ENCODE results near the gene STON1. TPM values are rescaled to one million over a fixed set of nuclear protein-coding genes. Genes with fewer than 3 reads are reported as not detected.

STON1 gene
- total and polyA plus RNA-seq, 2 donors (not counting 3 experiments of a cell fraction or from before 2014, with no cell fraction given), result 6.3 to 12.1 TPM

DNA sequence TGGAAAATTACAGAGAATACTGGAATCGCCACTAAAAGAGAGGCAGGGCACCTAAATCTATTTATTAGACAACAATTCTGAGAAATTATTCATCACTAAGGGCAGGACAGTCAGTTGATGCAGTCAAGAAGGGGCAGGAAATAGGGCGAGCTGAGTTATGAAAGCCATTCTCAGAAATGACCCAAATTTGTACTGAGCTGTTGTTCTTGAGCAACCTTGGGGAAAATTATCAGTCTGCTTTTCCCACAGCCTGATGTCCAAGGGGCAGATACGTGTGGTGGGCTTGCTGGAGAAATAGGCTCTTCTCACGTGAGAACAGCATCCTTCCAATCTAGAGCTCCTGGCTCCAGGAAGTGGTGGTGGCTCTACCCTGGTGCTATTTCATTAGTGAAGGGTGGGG is 38.6 kb downstream of the STON1 start:
- Histone ChIP-seq H3K9ac (replicated peaks; ENCODE audit: extremely low read depth, insufficient read depth, low read length) (no peak overlapping the region), H3K36me3 (ENCODE audit: control insufficient read depth in 2 of 2, extremely low read depth in 1 of 2, insufficient read depth in 2 of 2, low read length in 2 of 2) (no peaks in the 10 kb centered on the region), H3K4me3 (replicated peaks in 1 of 3; ENCODE audit: insufficient read depth in 1 of 3, low read depth in 1 of 3, low read length in 3 of 3) (no peak overlapping the region), H3K27ac (ENCODE audit: insufficient read depth, low read depth, low read length) (no peak overlapping the region), H3K4me1 (ENCODE audit: control insufficient read depth, extremely low read depth, insufficient read depth, low read length) (no peaks in the 10 kb centered on the region), H3K79me2 (ENCODE audit: control insufficient read depth, insufficient read depth, low read length) (no peaks in the 10 kb centered on the region), H3K9me3 (replicated peaks; ENCODE audit: control insufficient read depth, insufficient read depth, low read length) (no peaks in the 10 kb centered on the region), H4K20me1 (replicated peaks; ENCODE audit: control insufficient read depth, extremely low read depth, insufficient read depth, low read length) (no peaks in the 10 kb centered on the region), H3K27me3 (ENCODE audit: control insufficient read depth in 2 of 2, insufficient read depth in 2 of 2, low read length in 2 of 2) (no peaks in the 10 kb centered on the region), H2AFZ (ENCODE audit: low read depth, low read length) (no peak overlapping the region), H3K9me1 (replicated peaks; ENCODE audit: control insufficient read depth, extremely low read depth, insufficient read depth, low read length) (no peaks in the 10 kb centered on the region), H3K4me2 (ENCODE audit: insufficient read depth, low read length) (no peak overlapping the region)
- ChIA-PET POLR2A (no interaction called here), CTCF (no interaction called here)
- TF ChIP-seq POLR2A (IDR thresholded peaks at IDR 0.05; ENCODE audit: low read depth, low read length) (no peak), JUN (IDR thresholded peaks at IDR 0.05; ENCODE audit: borderline replicate concordance, insufficient read depth, insufficient read length, low read depth) (no peak), EZH2 (IDR thresholded peaks at IDR 0.05; ENCODE audit: borderline replicate concordance, low read depth, low read length, severe bottlenecking) (no peak), POLR2AphosphoS5 (IDR thresholded peaks at IDR 0.05; ENCODE audit: insufficient read depth, low read depth, low read length) (no peak), MYC (IDR thresholded peaks at IDR 0.05; ENCODE audit: low read depth, low read length) (no peak), FOS (IDR thresholded peaks at IDR 0.05; ENCODE audit: borderline replicate concordance, insufficient read depth, low read length) (no peak), GATA2 (IDR thresholded peaks at IDR 0.05; ENCODE audit: insufficient read depth, insufficient read length, low read depth, low read length) (no peak)
- TF ChIP-seq, protein P1, sequence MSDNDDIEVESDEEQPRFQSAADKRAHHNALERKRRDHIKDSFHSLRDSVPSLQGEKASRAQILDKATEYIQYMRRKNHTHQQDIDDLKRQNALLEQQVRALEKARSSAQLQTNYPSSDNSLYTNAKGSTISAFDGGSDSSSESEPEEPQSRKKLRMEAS (IDR thresholded peaks at IDR 0.05; ENCODE audit: insufficient read depth, insufficient read length), result no peak
- no TSS peak for BruUV-seq (replicated peaks)
- FAIRE-seq, result no peak
- DNase-seq (ENCODE audit: low read depth, low spot score), result no peak
- dilution Hi-C loops (cut with MboI; ENCODE audit: extremely low pct_ligation_motif_present, low sequenced_read_pairs) (no loop called here), intact Hi-C loops (cut with micrococcal nuclease) (no loop called here)

GRCh38 chr2:48569433-48569832 is 39.5 kb downstream of the STON1 start:
- CTCF ChIA-PET, result no interaction called here
- intact Hi-C loops (cut with micrococcal nuclease), result no loop called here

More at GRCh38 chr2:48569433-48569832, 39.5 kb downstream of the STON1 start:
- dilution Hi-C loops (cut with MboI; ENCODE audit: extremely low pct_ligation_motif_present, low sequenced_read_pairs), result no loop called here
- no peak overlapping the region for H3K9ac ChIP-seq (replicated peaks; ENCODE audit: extremely low read depth, insufficient read depth, low read length)
- H3K9me3 ChIP-seq (replicated peaks; ENCODE audit: control insufficient read depth, insufficient read depth, low read length), result no peaks in the 10 kb centered on the region
- H3K9me1 ChIP-seq (replicated peaks; ENCODE audit: control insufficient read depth, extremely low read depth, insufficient read depth, low read length), result no peaks in the 10 kb centered on the region
- TF ChIP-seq FOS (IDR thresholded peaks at IDR 0.05; ENCODE audit: borderline replicate concordance, insufficient read depth, low read length), result no peak
- H2AFZ ChIP-seq (ENCODE audit: low read depth, low read length), result no peak overlapping the region
- POLR2A ChIA-PET, result no interaction called here
- no peak overlapping the region for H3K4me2 ChIP-seq (ENCODE audit: insufficient read depth, low read length)
- BruUV-seq (replicated peaks), result no TSS peak
- H3K27ac ChIP-seq (ENCODE audit: insufficient read depth, low read depth, low read length), result no peak overlapping the region
- no peaks in the 10 kb centered on the region for H3K27me3 ChIP-seq (ENCODE audit: control insufficient read depth in 2 of 2, insufficient read depth in 2 of 2, low read length in 2 of 2)
- H3K4me1 ChIP-seq (ENCODE audit: control insufficient read depth, extremely low read depth, insufficient read depth, low read length), result no peaks in the 10 kb centered on the region
- DNase-seq (ENCODE audit: low read depth, low spot score), result peak; percentile 18
- no peaks in the 10 kb centered on the region for H3K79me2 ChIP-seq (ENCODE audit: control insufficient read depth, insufficient read depth, low read length)
- FAIRE-seq, result peak; percentile 44
- no peaks in the 10 kb centered on the region for H4K20me1 ChIP-seq (replicated peaks; ENCODE audit: control insufficient read depth, extremely low read depth, insufficient read depth, low read length)
- no peak overlapping the region for H3K4me3 ChIP-seq (replicated peaks in 1 of 3; ENCODE audit: insufficient read depth in 1 of 3, low read depth in 1 of 3, low read length in 3 of 3)
- no peaks in the 10 kb centered on the region for H3K36me3 ChIP-seq (ENCODE audit: control insufficient read depth in 2 of 2, extremely low read depth in 1 of 2, insufficient read depth in 2 of 2, low read length in 2 of 2)

Data from endothelial cell of umbilical vein (primary cell).